Mucosa of descending colon (tissue), 3 donors: ENCODE measurements around the gene AGAP1. TPM values are rescaled to one million over a fixed set of nuclear protein-coding genes. Genes with fewer than 3 reads are reported as not detected.

ENCODE experiments used
- ATAC-seq: fragments of 200-7000 bp; cut with Tn5 transposase; one replicate; pipeline ENCODE4 v1.9.1; 2020; ENCODE audit warnings: mild to moderate bottlenecking, moderate library complexity
- DNase-seq, 3 donors: peaks; one replicate each; pipeline ENCODE4 v3.0.0-alpha.2; 2020
- H3K36me3 ChIP-seq: fragments of 200-600 bp; one replicate; pipeline ENCODE4 v1.8.0; 2021; ENCODE audit warnings: low read depth, mild to moderate bottlenecking
- H3K4me1 ChIP-seq: fragments of 200-600 bp; one replicate; pipeline ENCODE4 v1.8.0; 2021; ENCODE audit warnings: low read depth, mild to moderate bottlenecking
- H3K4me3 ChIP-seq: fragments of 200-600 bp; one replicate; pipeline ENCODE4 v1.8.0; 2021; ENCODE audit warnings: mild to moderate bottlenecking
- H3K9me3 ChIP-seq: fragments of 200-600 bp; one replicate; pipeline ENCODE4 v1.8.0; 2021; ENCODE audit warnings: mild to moderate bottlenecking
- intact Hi-C, 2 donors: fragments of 100-400 bp; cut with DNase I in 1 of 2; cut with micrococcal nuclease in 1 of 2; formaldehyde crosslinking; loops; one replicate each; pipeline versions ENCODE4 v1.11.0 to v1.11.1; 2022; cut with DNase I, micrococcal nuclease
- total RNA-seq, 3 donors: library from RNA; stranded (reverse); fragmentation: NEBNext Ultra II Directional in 2 of 3; extraction: Animal tissue kit (Norgen Biotek cat#: 25700) in 2 of 3; gene quantifications; one replicate each; pipeline versions ENCODE4 v1.2.1 to v1.2.4, GENCODE V29; 2021 to 2023
- TF ChIP-seq, protein P1 (sequence below): fragments of 200-600 bp; IDR thresholded peaks from one replicate; pipeline ENCODE4 v1.8.0; 2022; ENCODE audit warnings: antibody characterized with exemption, mild to moderate bottlenecking
- donor health status: DM: no; HTN: no; CAD: no; lungs with moderate emphysema.
- donor health status: DM: no; HTN: no; CAD: no.
- donor health status: DM: no; HTN: yes; CAD: no.

The AGAP1 gene
- total RNA-seq, 3 donors from 2014 or later: 68.1 to 112 (median 88.9) TPM

DNA sequence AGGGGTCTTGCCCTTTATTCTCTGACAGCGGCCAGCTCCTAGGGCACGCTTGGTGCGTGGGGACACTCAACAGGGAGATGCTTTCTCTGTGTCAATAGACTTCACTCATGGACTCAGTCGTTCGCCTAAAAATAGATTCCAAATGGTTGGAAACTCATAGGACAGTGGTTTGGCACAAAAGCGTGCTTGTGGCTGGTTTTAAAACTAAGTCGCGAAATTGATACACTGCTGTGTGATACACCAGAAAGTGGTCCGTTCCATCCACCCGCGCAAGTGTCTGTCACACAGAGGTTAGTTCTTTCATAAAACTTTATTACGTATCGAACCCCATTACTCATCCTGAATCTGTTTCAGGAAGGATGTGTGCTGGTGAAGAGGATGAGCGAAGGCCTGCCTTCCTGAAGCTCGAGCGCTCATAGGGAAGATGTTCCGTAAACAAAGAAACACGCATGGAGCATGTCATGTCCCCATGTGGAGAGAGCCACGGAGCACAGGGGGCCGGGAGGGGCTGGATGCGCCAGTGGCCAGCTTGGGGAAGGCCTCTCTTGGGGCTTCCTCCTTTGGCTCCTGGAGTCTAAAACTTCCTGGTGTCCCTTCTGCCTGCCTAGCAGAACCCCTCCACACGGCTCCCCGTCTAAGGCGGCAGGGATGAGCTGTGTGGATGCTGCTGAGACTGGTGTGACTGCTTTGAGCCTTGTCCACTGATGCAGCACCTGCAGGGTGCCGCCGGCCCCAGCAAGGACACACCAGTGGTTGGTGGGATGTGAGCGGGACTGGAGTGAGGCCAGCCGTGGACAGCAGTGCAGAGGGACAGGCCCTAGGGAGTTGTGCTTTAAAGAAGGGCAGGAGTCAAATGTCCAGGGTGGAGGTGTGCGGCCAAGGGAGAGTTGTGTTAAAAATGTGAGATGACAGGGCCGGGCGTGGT lies 467.1 kb downstream of the AGAP1 start:
- H3K9me3 ChIP-seq: no peaks in the 10 kb centered on the region
- H3K4me1 ChIP-seq: no peaks in the 10 kb centered on the region
- ATAC-seq: no peak
- DNase-seq: no peak
- H3K36me3 ChIP-seq: no peaks in the 10 kb centered on the region
- no peak overlapping the region for H3K4me3 ChIP-seq
- intact Hi-C loops: no loop called here
- TF ChIP-seq, protein P1, sequence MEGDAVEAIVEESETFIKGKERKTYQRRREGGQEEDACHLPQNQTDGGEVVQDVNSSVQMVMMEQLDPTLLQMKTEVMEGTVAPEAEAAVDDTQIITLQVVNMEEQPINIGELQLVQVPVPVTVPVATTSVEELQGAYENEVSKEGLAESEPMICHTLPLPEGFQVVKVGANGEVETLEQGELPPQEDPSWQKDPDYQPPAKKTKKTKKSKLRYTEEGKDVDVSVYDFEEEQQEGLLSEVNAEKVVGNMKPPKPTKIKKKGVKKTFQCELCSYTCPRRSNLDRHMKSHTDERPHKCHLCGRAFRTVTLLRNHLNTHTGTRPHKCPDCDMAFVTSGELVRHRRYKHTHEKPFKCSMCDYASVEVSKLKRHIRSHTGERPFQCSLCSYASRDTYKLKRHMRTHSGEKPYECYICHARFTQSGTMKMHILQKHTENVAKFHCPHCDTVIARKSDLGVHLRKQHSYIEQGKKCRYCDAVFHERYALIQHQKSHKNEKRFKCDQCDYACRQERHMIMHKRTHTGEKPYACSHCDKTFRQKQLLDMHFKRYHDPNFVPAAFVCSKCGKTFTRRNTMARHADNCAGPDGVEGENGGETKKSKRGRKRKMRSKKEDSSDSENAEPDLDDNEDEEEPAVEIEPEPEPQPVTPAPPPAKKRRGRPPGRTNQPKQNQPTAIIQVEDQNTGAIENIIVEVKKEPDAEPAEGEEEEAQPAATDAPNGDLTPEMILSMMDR: no peak

DNA sequence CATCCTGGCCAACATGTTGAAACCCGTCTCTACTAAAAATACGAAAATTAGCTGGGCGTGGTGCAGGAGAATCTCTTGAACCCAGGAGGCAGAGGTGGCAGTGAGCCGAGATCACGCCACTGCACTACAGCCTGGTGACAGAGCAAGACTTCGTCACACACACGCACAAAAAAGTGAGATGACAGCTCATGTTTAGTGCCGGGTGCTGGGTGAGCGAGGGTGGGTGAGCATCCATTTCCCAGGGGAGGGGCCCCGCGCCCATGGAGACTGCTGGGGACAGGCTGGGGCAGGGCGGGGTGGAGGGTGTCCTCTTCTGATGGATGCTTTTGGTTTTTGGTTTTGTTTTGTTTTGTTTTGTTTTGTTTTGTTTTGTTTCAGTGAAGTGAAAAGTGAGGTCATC lies 467.9 kb downstream of the AGAP1 start:
- ATAC-seq (no peak), DNase-seq (no peak)
- H3K36me3 ChIP-seq: no peaks in the 10 kb centered on the region
- intact Hi-C loops: no loop called here
- H3K4me1 ChIP-seq: no peaks in the 10 kb centered on the region
- H3K4me3 ChIP-seq: no peak overlapping the region
- H3K9me3 ChIP-seq: no peaks in the 10 kb centered on the region
- TF ChIP-seq, protein P1: no peak

DNA sequence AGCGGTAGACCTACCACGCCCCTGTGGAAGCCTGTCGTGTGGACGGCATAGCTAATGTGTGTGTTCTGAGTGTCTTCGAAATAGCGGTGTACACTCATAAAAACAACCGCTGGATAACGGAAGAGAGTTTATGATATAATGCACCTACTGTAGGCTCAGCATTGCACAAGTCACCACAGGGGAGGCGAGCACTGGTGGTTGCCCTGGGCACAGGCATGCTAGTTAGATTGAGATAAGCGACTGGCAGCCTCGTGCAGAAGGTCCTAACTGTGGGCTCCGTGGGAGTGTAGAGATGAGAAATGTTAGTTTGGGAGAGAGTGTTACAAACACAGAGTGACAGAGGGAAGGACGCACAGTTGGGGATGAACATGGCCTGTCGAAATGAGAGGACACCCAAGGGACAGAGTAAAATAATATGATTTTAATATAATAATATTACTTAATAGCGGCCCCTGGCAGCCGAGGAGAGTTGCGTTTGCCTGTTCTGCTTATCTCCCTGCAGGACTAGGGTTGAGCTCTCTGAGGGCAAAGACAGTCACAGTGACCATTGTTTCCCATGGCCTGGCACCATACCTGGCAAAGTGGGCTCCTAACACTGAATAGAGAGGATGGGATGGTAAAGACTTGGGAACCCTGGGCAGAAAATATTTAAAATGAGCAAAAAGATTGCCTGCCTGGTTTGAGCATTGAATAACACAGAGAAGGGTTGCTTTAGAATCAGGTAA lies 470.2 kb downstream of the AGAP1 start:
- ATAC-seq (no peak), DNase-seq (no peak)
- no peaks in the 10 kb centered on the region for H3K9me3 ChIP-seq
- TF ChIP-seq, protein P1: no peak
- no peak overlapping the region for H3K4me3 ChIP-seq
- no peaks in the 10 kb centered on the region for H3K4me1 ChIP-seq
- intact Hi-C loops: no loop called here
- no peaks in the 10 kb centered on the region for H3K36me3 ChIP-seq

DNA sequence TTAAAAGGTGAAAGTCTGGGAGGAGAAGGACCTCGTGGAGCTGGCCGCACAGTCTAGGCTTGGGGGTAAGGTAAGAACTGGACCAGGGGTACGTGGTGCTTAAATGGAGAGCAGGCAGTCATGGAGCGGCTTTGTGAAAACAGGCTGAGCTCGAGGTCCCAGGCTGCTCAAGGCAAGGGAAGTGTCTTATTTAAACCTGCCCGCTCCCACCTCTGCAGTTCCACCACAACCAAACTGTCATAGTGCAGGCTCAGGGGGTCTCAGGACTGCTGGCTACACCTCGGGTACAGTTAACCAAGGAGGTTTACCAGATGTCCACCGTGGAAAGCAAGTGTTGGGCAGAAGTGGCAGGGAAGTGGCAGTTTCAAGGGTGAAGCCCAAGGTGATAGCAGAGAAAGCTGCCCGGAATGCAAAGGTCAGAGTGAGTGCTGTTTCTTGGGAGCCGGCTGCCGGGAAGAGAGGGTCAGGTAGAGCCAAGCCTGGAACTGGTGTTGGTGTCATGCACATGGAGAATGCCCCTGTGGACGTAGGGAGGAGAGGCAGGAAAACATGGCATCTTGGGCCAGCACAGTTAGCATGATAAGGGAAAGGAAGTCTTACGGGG lies 471.0 kb downstream of the AGAP1 start:
- Histone ChIP-seq H3K4me3 (no peak overlapping the region), H3K4me1 (no peaks in the 10 kb centered on the region), H3K9me3 (no peaks in the 10 kb centered on the region), H3K36me3 (no peaks in the 10 kb centered on the region)
- no peak for DNase-seq
- TF ChIP-seq, protein P1: no peak
- ATAC-seq: no peak
- intact Hi-C loops: no loop called here

DNA sequence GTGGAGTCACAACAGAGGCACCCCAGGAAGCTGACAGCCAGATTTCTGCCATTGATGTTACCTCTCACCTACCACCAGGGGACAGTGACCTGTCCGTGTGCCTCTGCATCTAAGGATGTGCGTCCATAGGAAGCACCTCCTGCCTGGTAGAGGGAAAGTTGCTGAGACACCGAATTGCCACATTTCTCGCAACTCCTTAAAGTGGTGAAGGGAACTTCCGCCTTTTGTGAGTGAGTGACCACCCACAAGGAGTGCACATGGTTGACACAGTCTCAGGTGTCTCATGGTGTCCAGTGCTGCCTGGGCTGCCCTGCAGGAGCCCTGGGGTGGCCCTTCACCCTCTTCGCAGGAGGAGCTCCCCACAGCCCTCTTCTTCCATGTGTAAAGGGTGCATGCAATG lies 472.6 kb downstream of the AGAP1 start:
- Histone ChIP-seq H3K36me3 (no peaks in the 10 kb centered on the region), H3K4me1 (no peaks in the 10 kb centered on the region), H3K9me3 (no peaks in the 10 kb centered on the region), H3K4me3 (no peak overlapping the region)
- TF ChIP-seq, protein P1: no peak
- ATAC-seq: no peak
- no peak for DNase-seq
- intact Hi-C loops: no loop called here
